ENCODE results near the gene MT1B.

Gene MT1B

GRCh38 chr16:56682703-56683397 is 31.2 kb downstream of the MT1B start:
- DNase-seq (ENCODE audit: extremely low spot score, insufficient read length, low read depth) (no peak), FAIRE-seq (no peak)

- no peak for DNase-seq (ENCODE audit: extremely low spot score, insufficient read length, low read depth)
- FAIRE-seq, result no peak
Measured at GRCh38 chr16:56683424-56684172, 31.9 kb downstream of the MT1B start.

DNA sequence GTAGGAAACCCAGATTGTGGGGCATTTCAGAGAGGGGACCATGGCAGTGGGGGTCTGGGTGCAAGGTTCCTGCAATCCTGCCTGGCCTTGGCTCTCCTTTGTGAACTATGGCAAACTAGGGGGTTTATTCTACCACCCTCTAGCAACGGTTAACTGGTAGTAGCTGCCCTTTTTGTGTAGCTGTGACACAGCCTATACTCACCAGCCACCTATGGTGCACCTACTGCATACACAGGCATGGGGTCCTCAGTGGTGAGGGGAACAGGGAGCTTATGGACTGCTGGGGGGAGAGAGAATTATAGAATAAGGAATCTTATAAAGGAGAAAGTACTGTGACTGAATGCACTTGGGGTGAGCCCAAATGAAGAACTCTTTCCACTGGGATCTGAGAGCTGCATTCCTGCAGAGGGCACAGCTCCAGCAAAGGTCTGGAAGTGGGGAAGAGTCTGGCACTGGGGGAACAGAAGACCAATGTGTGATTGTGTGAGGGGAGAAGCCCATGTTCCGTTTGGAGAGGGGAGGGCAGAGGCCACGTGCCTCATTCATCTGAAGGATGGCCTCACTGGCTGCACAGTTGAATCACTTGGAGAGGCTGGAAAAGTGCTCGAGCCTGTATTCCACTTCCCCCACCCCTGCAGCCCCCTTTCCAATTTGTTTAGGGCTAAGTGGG is 32.7 kb downstream of the MT1B start:
- DNase-seq (ENCODE audit: extremely low spot score, insufficient read length, low read depth), result no peak
- FAIRE-seq, result no peak

DNA sequence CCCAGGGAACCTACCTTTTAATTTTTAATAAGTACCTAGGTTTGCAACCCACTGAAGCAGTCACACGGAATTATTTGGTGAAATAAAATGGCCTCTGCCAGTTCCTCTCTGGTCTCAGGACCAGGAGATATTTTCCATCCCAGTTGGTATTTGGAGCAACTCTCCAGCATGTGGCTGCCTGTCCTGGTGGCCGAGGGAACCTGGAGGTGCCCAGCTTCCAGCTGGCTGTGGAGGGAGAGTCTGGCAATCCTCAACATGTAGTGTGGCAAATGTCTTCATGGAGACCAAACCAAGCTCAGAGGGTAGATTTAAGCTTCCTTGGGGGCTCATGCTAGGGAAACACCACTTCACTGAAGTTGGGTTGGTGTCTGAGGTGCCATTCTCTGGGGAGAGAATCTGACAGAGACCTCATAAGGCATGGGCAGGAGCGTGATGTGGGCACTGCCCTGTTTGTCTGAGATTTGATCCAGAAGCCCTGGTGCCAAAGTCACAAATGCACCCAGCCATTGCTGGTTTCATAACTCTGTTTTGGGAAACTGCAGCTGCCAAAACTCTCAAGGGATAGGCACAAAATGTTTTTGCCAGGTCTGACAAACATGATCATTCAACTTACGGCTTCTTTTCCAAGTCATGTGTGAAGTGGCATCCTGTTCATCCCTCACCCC is 33.4 kb downstream of the MT1B start:
- no peak for DNase-seq (ENCODE audit: extremely low spot score, insufficient read length, low read depth)
- FAIRE-seq, result no peak

DNA sequence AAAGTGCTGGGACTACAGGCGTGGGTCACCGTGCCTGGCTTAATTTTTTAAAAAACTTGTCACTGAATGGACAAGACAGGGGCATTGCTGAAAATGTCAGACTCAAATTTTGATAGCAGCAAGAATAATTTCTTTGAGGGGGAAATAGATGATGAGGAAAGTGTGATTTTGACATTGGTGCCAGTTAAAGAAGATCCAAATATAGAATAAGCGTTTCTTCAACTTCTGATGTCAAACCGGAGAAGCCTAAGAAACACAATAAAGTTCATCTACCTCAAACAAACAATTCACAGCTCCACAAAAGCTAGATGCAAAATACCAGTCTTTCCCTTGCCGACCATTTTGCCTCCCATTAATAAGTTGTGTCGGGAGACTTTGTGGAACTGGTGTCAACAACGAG is 35.1 kb downstream of the MT1B start:
- DNase-seq (ENCODE audit: extremely low spot score, insufficient read length, low read depth) (no peak), FAIRE-seq (no peak)

DNA sequence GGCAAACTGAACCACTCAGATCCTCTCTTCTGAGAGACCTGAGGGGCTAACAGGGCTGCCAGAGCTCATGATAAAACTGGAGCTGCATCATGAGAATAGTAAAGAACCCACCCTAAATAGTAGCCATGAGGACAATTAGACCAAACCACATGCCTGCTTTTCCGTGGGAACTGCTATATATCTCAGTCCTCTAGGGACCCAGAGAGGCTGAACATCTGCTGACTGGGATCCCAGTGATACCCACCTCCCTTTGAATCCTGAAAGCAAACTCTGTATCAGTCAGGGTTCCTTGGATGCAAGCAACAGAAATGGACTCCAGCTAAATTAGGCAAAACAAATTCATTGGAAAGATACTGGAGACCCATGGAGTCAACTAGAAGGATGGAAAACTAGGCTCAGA is 37.1 kb downstream of the MT1B start:
- FAIRE-seq (no peak), DNase-seq (ENCODE audit: extremely low spot score, insufficient read length, low read depth) (no peak)

DNA sequence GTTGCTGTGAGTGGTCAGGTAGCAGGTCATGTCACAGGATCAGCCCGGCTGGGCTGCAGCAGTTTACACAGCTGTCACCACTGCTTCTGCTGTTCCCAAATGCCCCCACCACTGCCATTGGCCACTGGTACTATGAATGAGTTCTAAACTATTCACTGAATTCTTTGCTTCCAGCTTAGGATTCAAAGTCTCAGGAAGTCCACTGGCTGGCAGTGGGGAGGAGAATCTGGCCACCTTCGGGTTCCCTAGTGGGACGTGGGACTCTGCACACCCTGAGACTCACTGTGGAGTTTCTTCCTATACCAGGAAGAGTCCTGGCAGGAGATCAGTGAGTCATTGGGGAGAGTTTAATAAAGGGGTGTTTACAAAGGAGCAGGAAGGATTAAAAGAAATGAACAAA is 37.5 kb downstream of the MT1B start:
- FAIRE-seq (no peak), DNase-seq (ENCODE audit: extremely low spot score, insufficient read length, low read depth) (no peak)

DNA sequence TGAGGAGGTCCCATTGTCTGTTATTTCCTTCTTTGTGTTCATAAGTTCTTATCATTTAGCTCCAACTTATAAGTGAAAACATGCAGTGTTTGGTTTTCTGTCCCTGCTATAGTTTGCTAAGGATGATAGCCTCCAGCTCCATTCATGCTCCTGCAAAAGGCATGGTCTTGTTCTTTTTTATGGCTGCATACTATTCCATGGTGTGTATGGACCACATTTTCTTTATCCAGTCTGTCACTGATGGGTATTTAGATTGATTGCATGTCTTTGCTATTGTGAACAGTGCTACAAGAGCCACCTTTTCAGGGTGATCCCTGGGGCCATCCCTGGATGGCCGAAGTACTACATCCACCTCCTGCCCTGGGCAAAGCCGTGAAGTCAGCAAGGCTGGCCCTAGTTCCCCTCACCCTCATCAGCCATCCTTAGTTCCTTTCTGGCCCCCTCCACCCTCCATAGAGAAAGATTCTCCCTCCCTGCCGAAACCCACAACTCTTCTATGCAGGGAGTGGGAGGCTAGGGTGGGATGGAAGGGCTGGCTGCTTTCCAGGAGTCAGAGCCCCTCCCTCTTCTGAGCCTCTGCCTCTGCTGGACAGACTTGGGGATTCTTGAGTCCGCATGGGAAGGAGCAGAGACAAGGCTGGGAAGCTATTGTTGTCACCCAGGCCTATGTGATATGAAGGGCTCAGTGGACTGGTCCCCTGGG is 38.9 kb downstream of the MT1B start:
- FAIRE-seq, result no peak

GRCh38 chr16:56691885-56692284 is 40.2 kb downstream of the MT1B start:
- FAIRE-seq (no peak), DNase-seq (ENCODE audit: extremely low spot score, insufficient read length, low read depth) (no peak)

More for the DNA sequence above, 38.9 kb downstream of the MT1B start:
- no peak for DNase-seq (ENCODE audit: extremely low spot score, insufficient read length, low read depth)

GRCh38 chr16:56695246-56695645 is 43.6 kb downstream of the MT1B start:
- FAIRE-seq, result no peak
- DNase-seq (ENCODE audit: extremely low spot score, insufficient read length, low read depth), result no peak

GRCh38 chr16:56697456-56698155 is 45.9 kb downstream of the MT1B start:
- FAIRE-seq, result no peak
- no peak for DNase-seq (ENCODE audit: extremely low spot score, insufficient read length, low read depth)

- DNase-seq (ENCODE audit: extremely low spot score, insufficient read length, low read depth), result no peak
- FAIRE-seq, result no peak
Measured at GRCh38 chr16:56700195-56700594, 48.5 kb downstream of the MT1B start.

DNA sequence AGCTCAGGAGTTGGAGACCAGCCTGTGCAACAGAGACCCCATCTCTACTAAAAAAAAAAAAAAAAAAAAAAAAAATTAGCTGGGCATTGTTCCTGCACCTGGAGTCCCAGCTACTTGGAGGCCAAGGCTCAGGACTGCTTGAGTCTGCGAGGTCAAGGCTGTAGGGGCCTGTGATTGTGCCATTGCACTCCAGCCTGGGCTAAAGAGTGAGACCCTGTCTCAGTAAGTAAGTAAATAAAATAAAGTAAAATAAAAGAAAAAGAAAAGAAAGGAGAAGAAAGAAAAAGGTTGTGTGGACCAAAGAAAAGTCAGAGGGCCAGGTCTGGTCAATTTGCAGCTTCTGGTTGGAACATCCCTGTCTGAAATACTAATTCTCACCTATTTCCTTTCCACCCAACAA is 48.9 kb downstream of the MT1B start:
- DNase-seq (ENCODE audit: extremely low spot score, insufficient read length, low read depth) (no peak), FAIRE-seq (no peak)

DNA sequence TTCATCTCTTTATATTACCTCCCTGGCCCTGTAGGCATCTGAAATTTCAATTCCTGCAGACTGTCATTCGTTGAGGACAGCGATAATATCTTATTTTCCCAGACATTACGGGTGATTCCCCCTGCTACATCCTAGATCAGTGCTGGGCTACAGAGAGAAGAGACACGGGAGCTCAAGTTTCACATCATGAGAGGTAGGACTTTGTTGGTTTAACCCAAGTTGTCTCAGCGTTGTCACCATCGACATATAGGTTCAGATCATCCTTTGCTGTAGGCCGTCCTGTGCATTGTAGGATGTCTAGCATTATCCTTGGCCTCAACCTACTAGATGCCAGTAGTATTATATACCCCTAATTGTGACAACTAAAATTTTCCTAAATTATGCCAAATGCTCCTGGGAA is 49.8 kb downstream of the MT1B start:
- DNase-seq (ENCODE audit: extremely low spot score, insufficient read length, low read depth) (no peak), FAIRE-seq (no peak)
